ENCODE measurements around the gene CDNF. TPM values are rescaled to one million over a fixed set of nuclear protein-coding genes. Genes with fewer than 3 reads are reported as not detected.

The CDNF gene
- 7.4 TPM for total RNA-seq

DNA sequence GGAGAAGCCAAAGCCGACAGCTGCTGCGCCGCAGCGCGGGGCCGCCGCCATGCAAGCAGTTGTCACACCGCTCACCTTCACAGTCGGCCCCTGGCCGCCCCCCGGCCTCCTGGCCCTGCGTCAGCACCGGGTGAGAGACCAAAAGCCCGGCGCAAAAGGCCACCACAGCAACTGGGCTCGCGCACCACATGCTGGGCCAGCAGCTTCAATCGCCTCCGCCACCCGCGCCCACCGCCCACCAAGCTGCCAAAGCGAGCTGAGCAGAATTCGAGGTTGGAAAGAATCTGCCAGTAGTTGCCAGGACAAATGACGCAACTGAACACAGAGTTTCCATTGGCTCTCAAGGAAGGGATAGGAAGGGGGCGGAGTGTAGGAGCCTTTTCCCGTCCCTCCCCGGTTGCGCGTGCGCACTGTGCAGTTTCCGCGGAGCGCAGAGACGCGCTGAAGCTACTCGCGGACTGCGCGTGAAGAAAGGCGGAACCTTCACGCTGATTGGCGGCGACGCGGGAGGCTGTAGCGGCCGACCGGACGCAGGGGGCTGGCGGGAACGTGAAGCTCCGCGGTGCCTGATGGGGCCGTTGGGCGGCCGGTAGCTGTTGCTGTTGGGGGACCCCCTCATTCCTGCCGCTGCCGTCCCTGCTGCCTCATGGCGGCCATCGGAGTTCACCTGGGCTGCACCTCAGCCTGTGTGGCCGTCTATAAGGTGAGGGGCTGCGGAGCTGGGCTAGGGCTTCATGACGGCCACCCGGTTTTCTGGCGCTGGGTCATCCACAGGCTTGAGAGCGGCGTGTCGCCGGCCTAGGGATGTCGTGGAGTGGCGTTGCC is at the start of gene CDNF, which contains the start of the genes HSPA14 and MSANTD7:
Gene CDNF (minus strand): TSS at position 281 of the 825 bp plus-strand sequence. CDS start 91 bp downstream, at position 190.
Gene HSPA14 (plus strand): TSS at position 550 of the 825 bp plus-strand sequence. CDS start 97 bp downstream, at position 647.
Gene MSANTD7 (plus strand): TSS at position 550 of the 825 bp plus-strand sequence. CDS start 3,979 bp downstream, outside the sequence.
- Histone ChIP-seq H3K36me3 (peaks cover 0 to 14% of the 10 kb centered on the region in 2 donors), H3K27me3 (no peaks in the 10 kb centered on the region), H3K4me3 (peak within 1 kb of the TSS; percentile 80 to 88), H3K27ac (peak within 1 kb of the TSS; percentile 97), H3K9me3 (no peaks in the 10 kb centered on the region), H3K4me1 (peaks cover 29% of the 10 kb centered on the region)
- TF ChIP-seq POLR2A (IDR thresholded peaks at IDR 0.05) (peak in 1 of 2 donors; percentile 62), POLR2AphosphoS5 (IDR thresholded peaks at IDR 0.05; ENCODE audit: insufficient read depth in 1 of 2, low read depth in 1 of 2) (peak; percentile 94 to 95)
- TF ChIP-seq, protein P1, sequence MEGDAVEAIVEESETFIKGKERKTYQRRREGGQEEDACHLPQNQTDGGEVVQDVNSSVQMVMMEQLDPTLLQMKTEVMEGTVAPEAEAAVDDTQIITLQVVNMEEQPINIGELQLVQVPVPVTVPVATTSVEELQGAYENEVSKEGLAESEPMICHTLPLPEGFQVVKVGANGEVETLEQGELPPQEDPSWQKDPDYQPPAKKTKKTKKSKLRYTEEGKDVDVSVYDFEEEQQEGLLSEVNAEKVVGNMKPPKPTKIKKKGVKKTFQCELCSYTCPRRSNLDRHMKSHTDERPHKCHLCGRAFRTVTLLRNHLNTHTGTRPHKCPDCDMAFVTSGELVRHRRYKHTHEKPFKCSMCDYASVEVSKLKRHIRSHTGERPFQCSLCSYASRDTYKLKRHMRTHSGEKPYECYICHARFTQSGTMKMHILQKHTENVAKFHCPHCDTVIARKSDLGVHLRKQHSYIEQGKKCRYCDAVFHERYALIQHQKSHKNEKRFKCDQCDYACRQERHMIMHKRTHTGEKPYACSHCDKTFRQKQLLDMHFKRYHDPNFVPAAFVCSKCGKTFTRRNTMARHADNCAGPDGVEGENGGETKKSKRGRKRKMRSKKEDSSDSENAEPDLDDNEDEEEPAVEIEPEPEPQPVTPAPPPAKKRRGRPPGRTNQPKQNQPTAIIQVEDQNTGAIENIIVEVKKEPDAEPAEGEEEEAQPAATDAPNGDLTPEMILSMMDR (IDR thresholded peaks at IDR 0.05), result no peak
- DNase-seq (ENCODE audit: extremely low spot score in 2 of 2), result peak; percentile 98 to 99
- intact Hi-C loops (cut with DNase I), result loop anchor here (10.0 kb wide), 2 partner anchors 233 to 333 kb away; no protein-coding TSS in a partner anchor

- H3K36me3 ChIP-seq, result no peaks in the 10 kb centered on the region
- intact Hi-C loops (cut with DNase I), result no loop called here
- TF ChIP-seq POLR2A (IDR thresholded peaks at IDR 0.05) (no peak), POLR2AphosphoS5 (IDR thresholded peaks at IDR 0.05; ENCODE audit: insufficient read depth in 1 of 2, low read depth in 1 of 2) (no peak)
- TF ChIP-seq, protein P1 (IDR thresholded peaks at IDR 0.05), result no peak
Observed at GRCh38 chr10:14884082-14884481, 46.2 kb upstream of the CDNF start.

DNA sequence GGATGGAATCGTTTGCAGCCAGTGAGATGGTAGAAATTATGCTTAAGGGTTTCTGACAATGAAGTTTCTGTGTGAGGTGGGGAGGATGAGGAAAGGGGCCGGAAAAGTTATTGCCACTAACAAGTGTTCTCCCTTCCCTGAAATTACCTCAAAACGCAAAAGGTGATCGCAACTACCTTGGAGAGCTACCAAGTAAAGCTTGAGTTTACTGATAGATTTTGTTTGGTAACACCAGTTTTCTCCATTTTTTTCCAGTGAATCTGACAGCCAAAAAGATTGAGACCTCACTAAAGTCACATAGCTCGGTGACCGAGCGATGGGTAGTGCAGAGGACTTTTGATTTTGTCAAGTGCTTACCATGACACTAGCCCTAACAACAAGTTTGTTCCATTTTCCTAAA is 42.4 kb upstream of the CDNF start:
- DNase-seq (ENCODE audit: extremely low spot score in 2 of 2), result no peak
- H3K9me3 ChIP-seq, result no peaks in the 10 kb centered on the region
- intact Hi-C loops (cut with DNase I), result no loop called here
- H3K27me3 ChIP-seq, result no peaks in the 10 kb centered on the region
- H3K36me3 ChIP-seq, result no peaks in the 10 kb centered on the region
- peaks cover 26% of the 10 kb centered on the region for H3K4me1 ChIP-seq
- no peak for TF ChIP-seq POLR2AphosphoS5 (IDR thresholded peaks at IDR 0.05; ENCODE audit: insufficient read depth in 1 of 2, low read depth in 1 of 2)
- TF ChIP-seq POLR2A (IDR thresholded peaks at IDR 0.05), result no peak
- TF ChIP-seq, protein P1 (IDR thresholded peaks at IDR 0.05), result no peak
- H3K4me3 ChIP-seq, result no peak overlapping the region
- H3K27ac ChIP-seq, result no peak overlapping the region

More at GRCh38 chr10:14884082-14884481, 46.2 kb upstream of the CDNF start:
- Histone ChIP-seq H3K4me3 (no peak overlapping the region), H3K4me1 (peaks cover 14% of the 10 kb centered on the region), H3K27me3 (no peaks in the 10 kb centered on the region), H3K9me3 (no peaks in the 10 kb centered on the region), H3K27ac (no peak overlapping the region)
- no peak for DNase-seq (ENCODE audit: extremely low spot score in 2 of 2)

DNA sequence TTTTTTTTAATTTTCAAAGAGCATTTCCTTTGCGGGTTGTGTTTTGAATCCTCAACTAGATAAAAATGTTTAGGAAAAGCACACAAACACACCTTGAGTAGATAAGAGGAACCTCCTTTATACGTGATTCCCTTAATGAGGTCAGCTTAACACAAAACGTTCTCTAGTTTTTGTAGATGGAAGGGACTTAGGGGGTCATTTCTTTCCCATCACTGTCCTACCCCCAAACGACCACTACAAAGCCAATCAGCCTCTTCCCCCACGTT is 42.0 kb upstream of the CDNF start:
- no peaks in the 10 kb centered on the region for H3K27me3 ChIP-seq
- peak overlapping the region; percentile 81 to 97 for H3K4me3 ChIP-seq
- no peak for TF ChIP-seq POLR2AphosphoS5 (IDR thresholded peaks at IDR 0.05; ENCODE audit: insufficient read depth in 1 of 2, low read depth in 1 of 2)
- TF ChIP-seq, protein P1 (IDR thresholded peaks at IDR 0.05), result no peak
- no peak for TF ChIP-seq POLR2A (IDR thresholded peaks at IDR 0.05)
- intact Hi-C loops (cut with DNase I), result no loop called here
- H3K36me3 ChIP-seq, result no peaks in the 10 kb centered on the region
- H3K27ac ChIP-seq, result no peak overlapping the region
- no peaks in the 10 kb centered on the region for H3K9me3 ChIP-seq
- no peak for DNase-seq (ENCODE audit: extremely low spot score in 2 of 2)
- H3K4me1 ChIP-seq, result peaks cover 26% of the 10 kb centered on the region

Measured in vagina (tissue), 2 donors.